Ovary (tissue), 9 donors: ENCODE data around the gene ARFGAP3. TPM values are rescaled to one million over a fixed set of nuclear protein-coding genes. Genes with fewer than 3 reads are reported as not detected.

Source experiments
- DNase-seq, 5 donors: peaks; one replicate each; pipeline ENCODE4 v3.0.0-alpha.2; 2019 to 2020
- H3K27ac ChIP-seq, 2 donors: fragments of 200-600 bp; one replicate each; pipeline versions ENCODE4 v1.5.1 to v1.8.0; 2019 to 2022
- H3K27me3 ChIP-seq: fragments of 200-600 bp; one replicate; pipeline ENCODE4 v1.8.0; 2022
- H3K36me3 ChIP-seq: fragments of 200-600 bp; sonication (generic); one replicate; pipeline ENCODE4 v1.5.1; 2019
- H3K4me1 ChIP-seq: one replicate; pipeline ENCODE4 v1.8.1; 2013; ENCODE audit warnings: mild to moderate bottlenecking, moderate library complexity; ENCODE audit not compliant: insufficient read depth
- H3K4me3 ChIP-seq: fragments of 200-600 bp; sonication (generic); one replicate; pipeline ENCODE4 v1.5.1; 2017
- H3K9me3 ChIP-seq, 2 donors: fragments of 200-600 bp in 1 of 2; sonication (generic) in 1 of 2; one replicate each; pipeline versions ENCODE4 v1.5.1 to v1.8.1; 2013 to 2019; ENCODE audit warnings: mild to moderate bottlenecking in 1 of 2, moderate library complexity in 1 of 2
- CTCF ChIP-seq, 3 donors: fragments of 450-650 bp in 2 of 3; fragments of 200-600 bp in 1 of 3; IDR thresholded peaks; one replicate each; pipeline versions ENCODE4 v1.5.1 to v1.8.0; 2016 to 2022; ENCODE audit warnings: antibody characterized with exemption in 3 of 3, mild to moderate bottlenecking in 1 of 3
- EP300 ChIP-seq: sonication (generic); formaldehyde crosslinking; IDR thresholded peaks from one replicate; pipeline ENCODE4 v1.6.1; 2017; ENCODE audit warnings: antibody characterized with exemption
- POLR2A ChIP-seq: fragments of 450-650 bp; IDR thresholded peaks from one replicate; pipeline ENCODE4 v1.6.1; 2017; ENCODE audit warnings: antibody characterized with exemption, mild to moderate bottlenecking, moderate library complexity
- WGBS, 3 donors: extraction: QIAGEN DNeasy Blood & Tissue Kit in 1 of 3; methylation state at CpG; one replicate each; pipeline versions ENCODE4 v1.1.5 to v1.1.7; 2013 to 2017; 5-methylcytosine and 5-hydroxymethylcytosine counted together
- intact Hi-C, 4 donors: fragments of 100-400 bp; cut with DNase I; formaldehyde crosslinking; loops; one replicate each; pipeline versions ENCODE4 v1.11.0 to v1.15.1; 2022 to 2023
- polyA plus RNA-seq, 2 donors: library from polyadenylated mRNA; stranded (reverse); fragments of 200-250 nt in 1 of 2; fragments of 350-450 nt in 1 of 2; fragmentation: Illumina TruSeq in 1 of 2; extraction: RNeasy Lipid Tissue Mini Kit (QIAGEN cat#74804) in 1 of 2; gene quantifications; one replicate each; pipeline ENCODE4 v1.2.3, GENCODE V29; 2013 to 2014
- total RNA-seq, 7 donors: library from RNA; depleted of rRNA in 2 of 7; stranded (reverse); fragments of >200 nt in 2 of 7; fragmentation: NEBNext Ultra II Directional in 3 of 7; extraction: Animal tissue kit (Norgen Biotek cat#: 25700) in 3 of 7; gene quantifications; one replicate each; pipeline versions ENCODE4 v1.1.0 to v1.2.4, GENCODE V29; 2016 to 2023
- donor health status: DM: no; HTN: no; CAD: no; lungs with moderate emphysema.
- donor health status: DM: no; HTN: no; CAD: no.
- donor health status: Bipolar disorder and iron deficiency.
- donor health status: DM: yes; HTN: yes; CAD: no.
- donor health status: DM: no; HTN: no; CAD: no.
- donor health status: DM: yes; HTN: yes; CAD: no.

Gene ARFGAP3
- total and polyA plus RNA-seq, 9 donors, result 21.6 to 47.8 (median 39.2) TPM

GRCh38 chr22:42874010-42874409 lies 16.9 kb upstream of the ARFGAP3 start:
- no peaks in the 10 kb centered on the region for H3K9me3 ChIP-seq
- H3K4me1 ChIP-seq, result no peaks in the 10 kb centered on the region
- no peak for TF ChIP-seq POLR2A
- no peak for TF ChIP-seq EP300
- TF ChIP-seq CTCF (IDR thresholded peaks at IDR 0.05), result no peak
- H3K4me3 ChIP-seq, result no peak overlapping the region
- no peaks in the 10 kb centered on the region for H3K36me3 ChIP-seq
- WGBS, 3 donors, result 81 to 91% (median 84%) methylated on average over 7 of the region's 7 CpGs
- intact Hi-C loops, result no loop called here
- no peaks in the 10 kb centered on the region for H3K27me3 ChIP-seq
- DNase-seq, result no peak
- no peak overlapping the region for H3K27ac ChIP-seq

- intact Hi-C loops, result no loop called here
- no peaks in the 10 kb centered on the region for H3K4me1 ChIP-seq
- no peak overlapping the region for H3K4me3 ChIP-seq
- no peak for TF ChIP-seq POLR2A
- TF ChIP-seq EP300, result no peak
- no peak for TF ChIP-seq CTCF (IDR thresholded peaks at IDR 0.05)
- DNase-seq, result no peak
- H3K27me3 ChIP-seq, result no peaks in the 10 kb centered on the region
- no peaks in the 10 kb centered on the region for H3K9me3 ChIP-seq
- no peak overlapping the region for H3K27ac ChIP-seq
- H3K36me3 ChIP-seq, result no peaks in the 10 kb centered on the region
Measured at GRCh38 chr22:42873356-42873755, 16.3 kb upstream of the ARFGAP3 start.

GRCh38 chr22:42872821-42873220 lies 15.7 kb upstream of the ARFGAP3 start:
- H3K27me3 ChIP-seq, result no peaks in the 10 kb centered on the region
- H3K27ac ChIP-seq, result no peak overlapping the region
- no peaks in the 10 kb centered on the region for H3K36me3 ChIP-seq
- TF ChIP-seq POLR2A (no peak), CTCF (IDR thresholded peaks at IDR 0.05) (no peak), EP300 (no peak)
- DNase-seq, result no peak
- H3K4me3 ChIP-seq, result no peak overlapping the region
- WGBS, 3 donors, result 73 to 77% (median 77%) methylated on average over 9 of the region's 9 CpGs
- intact Hi-C loops, result no loop called here
- H3K4me1 ChIP-seq, result no peaks in the 10 kb centered on the region
- no peaks in the 10 kb centered on the region for H3K9me3 ChIP-seq

- intact Hi-C loops, result no loop called here
- H3K9me3 ChIP-seq, result no peaks in the 10 kb centered on the region
- no peaks in the 10 kb centered on the region for H3K36me3 ChIP-seq
- H3K4me3 ChIP-seq, result no peak overlapping the region
- no peak for DNase-seq
- whole genome bisulfite sequencing, 3 donors, result 90 to 93% (median 93%) methylated on average over 30 to 31 of the region's 31 CpGs
- H3K4me1 ChIP-seq, result no peaks in the 10 kb centered on the region
- TF ChIP-seq CTCF (IDR thresholded peaks at IDR 0.05), result no peak
- no peak for TF ChIP-seq EP300
- TF ChIP-seq POLR2A, result no peak
- H3K27me3 ChIP-seq, result no peaks in the 10 kb centered on the region
- no peak overlapping the region for H3K27ac ChIP-seq
Measured at GRCh38 chr22:42871146-42872050, 14.3 kb upstream of the ARFGAP3 start.
